Psoas muscle (tissue), 8 donors: ENCODE measurements around the gene GNAQ. TPM values are rescaled to one million over a fixed set of nuclear protein-coding genes. Genes with fewer than 3 reads are reported as not detected.

Source experiments
- ATAC-seq, 4 donors: fragments of 200-7000 bp; cut with Tn5 transposase; one replicate each; pipeline ENCODE4 v1.9.1; 2020; ENCODE audit warnings: moderate library complexity in 3 of 4, mild to moderate bottlenecking in 2 of 4
- DNase-seq, 2 donors: peaks; one replicate each; pipeline ENCODE4 v3.0.0-alpha.2; 2020
- H3K27ac ChIP-seq: fragments of 200-600 bp; one replicate; pipeline ENCODE4 v1.8.0; 2022
- H3K27me3 ChIP-seq, 3 donors: fragments of 200-600 bp in 1 of 3; one replicate each; pipeline versions ENCODE4 v1.6.1 to v1.8.0; 2013 to 2022; ENCODE audit warnings: low read length in 2 of 3, mild to moderate bottlenecking in 2 of 3, moderate library complexity in 1 of 3; ENCODE audit not compliant: insufficient read depth in 3 of 3
- H3K36me3 ChIP-seq, 2 donors: fragments of 200-600 bp in 1 of 2; one replicate each; pipeline versions ENCODE4 v1.6.1 to v1.8.0; 2013 to 2022; ENCODE audit warnings: low read depth in 1 of 2, mild to moderate bottlenecking in 1 of 2, moderate library complexity in 1 of 2; ENCODE audit not compliant: insufficient read depth in 1 of 2
- H3K4me1 ChIP-seq: fragments of 200-600 bp; one replicate; pipeline ENCODE4 v1.8.0; 2022
- H3K4me3 ChIP-seq: fragments of 200-600 bp; one replicate; pipeline ENCODE4 v1.8.0; 2022; ENCODE audit warnings: mild to moderate bottlenecking
- H3K9me3 ChIP-seq: fragments of 200-600 bp; one replicate; pipeline ENCODE4 v1.8.0; 2022
- WGBS, 3 donors: extraction: QIAGEN DNeasy Blood & Tissue Kit; methylation state at CpG; one replicate each; pipeline versions ENCODE4 v1.1.6 to v1.1.7; 2013; 5-methylcytosine and 5-hydroxymethylcytosine counted together
- intact Hi-C, 2 donors: fragments of 100-400 bp; cut with DNase I; formaldehyde crosslinking; loops; one replicate each; pipeline versions ENCODE4 v1.11.0 to v1.14.2; 2022
- polyA plus RNA-seq, 3 donors: library from polyadenylated mRNA; stranded (reverse); fragments of 200-250 nt; gene quantifications; one replicate each; pipeline ENCODE4 v1.2.3, GENCODE V29; 2013
- total RNA-seq, 4 donors: library from RNA; stranded (reverse); fragmentation: NEBNext Ultra II Directional in 2 of 4; extraction: Animal tissue kit (Norgen Biotek cat#: 25700) in 2 of 4; gene quantifications; one replicate each; pipeline versions ENCODE4 v1.2.1 to v1.2.4, GENCODE V29; 2021 to 2023
- TF ChIP-seq, protein P1 (sequence below): fragments of 200-600 bp; IDR thresholded peaks from one replicate; pipeline ENCODE4 v1.8.0; 2022; ENCODE audit warnings: antibody characterized with exemption
- donor health status: healthy with polysubstance abuse.
- donor health status: DM: no; HTN: no; CAD: no; lungs with moderate emphysema.
- donor health status: Bipolar disorder and iron deficiency.
- donor health status: healthy.
- donor health status: DM: yes; HTN: yes; CAD: no.
- donor health status: DM: no; HTN: no; CAD: no.
- donor health status: DM: no; HTN: no; CAD: no.
- donor health status: DM: yes; HTN: yes; CAD: no.

GNAQ gene
- total and polyA plus RNA-seq, 7 donors, result 8.3 to 26.6 (median 23.8) TPM

DNA sequence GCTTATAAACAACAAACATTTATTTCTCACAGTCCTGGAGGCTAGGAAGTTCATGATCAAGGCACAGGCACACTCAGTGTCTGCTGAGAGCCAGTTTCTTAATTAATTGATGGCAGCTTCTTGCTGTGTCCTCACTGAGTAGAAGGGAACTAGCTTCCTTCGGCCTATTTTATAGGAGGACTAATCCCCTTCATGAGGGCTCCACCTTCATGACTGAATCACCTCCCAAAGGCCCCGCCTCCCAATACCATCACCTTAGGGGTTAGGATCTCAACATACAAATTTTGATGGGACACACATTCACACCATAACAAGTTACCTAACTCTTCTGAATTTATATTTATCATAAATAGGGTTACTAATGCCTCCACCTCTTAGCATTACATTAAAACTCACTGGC, 129.8 kb downstream of the GNAQ start:
- intact Hi-C loops, result no loop called here
- Histone ChIP-seq H3K9me3 (no peaks in the 10 kb centered on the region), H3K4me3 (no peak overlapping the region), H3K27ac (no peak overlapping the region), H3K36me3 (no peaks in the 10 kb centered on the region), H3K27me3 (no peaks in the 10 kb centered on the region), H3K4me1 (peaks cover under 1% of the 10 kb centered on the region)
- DNase-seq (no peak), ATAC-seq (no peak)
- 80 to 92% (median 88%) methylated on average over 2 of the region's 2 CpGs for WGBS, 3 donors
- TF ChIP-seq, protein P1, sequence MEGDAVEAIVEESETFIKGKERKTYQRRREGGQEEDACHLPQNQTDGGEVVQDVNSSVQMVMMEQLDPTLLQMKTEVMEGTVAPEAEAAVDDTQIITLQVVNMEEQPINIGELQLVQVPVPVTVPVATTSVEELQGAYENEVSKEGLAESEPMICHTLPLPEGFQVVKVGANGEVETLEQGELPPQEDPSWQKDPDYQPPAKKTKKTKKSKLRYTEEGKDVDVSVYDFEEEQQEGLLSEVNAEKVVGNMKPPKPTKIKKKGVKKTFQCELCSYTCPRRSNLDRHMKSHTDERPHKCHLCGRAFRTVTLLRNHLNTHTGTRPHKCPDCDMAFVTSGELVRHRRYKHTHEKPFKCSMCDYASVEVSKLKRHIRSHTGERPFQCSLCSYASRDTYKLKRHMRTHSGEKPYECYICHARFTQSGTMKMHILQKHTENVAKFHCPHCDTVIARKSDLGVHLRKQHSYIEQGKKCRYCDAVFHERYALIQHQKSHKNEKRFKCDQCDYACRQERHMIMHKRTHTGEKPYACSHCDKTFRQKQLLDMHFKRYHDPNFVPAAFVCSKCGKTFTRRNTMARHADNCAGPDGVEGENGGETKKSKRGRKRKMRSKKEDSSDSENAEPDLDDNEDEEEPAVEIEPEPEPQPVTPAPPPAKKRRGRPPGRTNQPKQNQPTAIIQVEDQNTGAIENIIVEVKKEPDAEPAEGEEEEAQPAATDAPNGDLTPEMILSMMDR, result no peak

DNA sequence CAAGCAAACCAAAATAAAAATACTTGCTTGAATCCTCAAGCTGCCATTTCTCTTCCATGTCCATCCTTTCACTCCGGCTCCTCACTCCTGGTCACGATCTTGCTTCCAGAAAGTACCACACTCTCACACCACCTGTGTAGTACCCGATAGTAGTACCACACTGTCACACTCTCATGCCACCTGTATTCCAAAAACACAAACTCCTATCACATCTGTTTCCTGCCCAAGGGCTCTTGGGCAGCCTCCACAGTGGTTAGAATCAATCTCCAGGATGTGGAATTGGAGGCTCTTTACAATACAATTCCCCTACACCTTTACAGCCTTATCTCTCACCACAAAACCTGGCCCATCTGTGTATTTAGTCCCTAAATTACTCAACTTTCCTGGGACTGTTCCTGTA, 130.6 kb downstream of the GNAQ start:
- TF ChIP-seq, protein P1, result no peak
- 93 to 95% (median 94%) methylated on average over 3 of the region's 3 CpGs for WGBS, 3 donors
- no peaks in the 10 kb centered on the region for H3K9me3 ChIP-seq
- intact Hi-C loops, result no loop called here
- H3K27ac ChIP-seq, result no peak overlapping the region
- ATAC-seq (no peak), DNase-seq (no peak)
- no peaks in the 10 kb centered on the region for H3K4me1 ChIP-seq
- H3K4me3 ChIP-seq, result no peak overlapping the region
- H3K27me3 ChIP-seq, result no peaks in the 10 kb centered on the region
- no peaks in the 10 kb centered on the region for H3K36me3 ChIP-seq

DNA sequence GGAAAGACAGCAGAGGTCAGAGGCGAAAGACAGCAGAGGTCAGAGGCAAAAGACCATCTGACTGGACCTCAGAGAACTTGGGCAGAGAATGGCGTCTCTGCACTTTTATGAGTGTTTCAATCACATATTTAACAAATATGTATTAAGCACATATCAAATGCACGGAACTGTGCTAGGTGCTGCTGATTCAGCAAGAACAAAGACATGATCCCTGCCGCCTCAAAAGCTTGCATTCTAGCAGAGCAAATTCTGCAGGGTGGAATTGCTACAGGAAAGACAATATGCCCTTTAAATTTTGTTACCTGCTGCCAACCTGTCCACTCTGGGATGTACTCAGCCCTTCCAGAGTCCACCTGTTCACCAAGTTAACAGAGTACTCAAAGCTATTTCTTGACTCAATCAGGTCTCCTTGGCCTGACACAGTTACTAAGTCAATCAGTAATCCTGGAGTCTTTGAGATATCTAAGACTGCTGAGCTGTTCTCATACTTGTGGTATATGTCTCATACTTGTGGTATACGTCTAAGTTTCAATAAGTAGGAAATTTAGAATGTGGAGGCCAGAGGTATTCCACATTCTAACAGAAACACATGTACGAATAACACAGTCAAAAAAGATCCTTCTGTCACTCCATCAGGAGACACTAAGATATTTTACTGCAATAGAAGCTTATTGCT, 131.8 kb downstream of the GNAQ start:
- TF ChIP-seq, protein P1, result no peak
- no peaks in the 10 kb centered on the region for H3K36me3 ChIP-seq
- DNase-seq (no peak), ATAC-seq (no peak)
- H3K27ac ChIP-seq, result no peak overlapping the region
- 95 to 97% (median 96%) methylated on average over 6 of the region's 6 CpGs for WGBS, 3 donors
- no peak overlapping the region for H3K4me3 ChIP-seq
- no peaks in the 10 kb centered on the region for H3K27me3 ChIP-seq
- no peaks in the 10 kb centered on the region for H3K4me1 ChIP-seq
- intact Hi-C loops, result no loop called here
- H3K9me3 ChIP-seq, result no peaks in the 10 kb centered on the region

DNA sequence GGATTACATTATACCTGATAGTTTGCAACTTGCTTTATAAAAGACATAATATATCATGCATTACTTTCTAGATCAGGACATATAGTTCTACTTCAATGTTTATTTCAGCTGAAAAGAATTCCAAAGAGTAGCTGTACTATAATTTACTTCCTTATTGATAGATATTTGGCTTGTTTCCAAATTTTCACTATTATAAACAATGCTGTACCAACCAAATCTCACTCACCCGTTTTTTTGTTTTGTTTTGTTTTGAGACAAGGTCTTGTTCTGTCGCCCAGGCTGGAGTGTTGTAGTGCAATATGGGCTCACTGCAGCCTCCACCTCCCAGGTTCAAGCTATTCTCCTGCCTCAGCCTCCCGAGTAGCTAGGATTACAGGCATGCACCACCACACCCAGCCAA, 132.7 kb downstream of the GNAQ start:
- no peak overlapping the region for H3K27ac ChIP-seq
- no peak for ATAC-seq
- no peaks in the 10 kb centered on the region for H3K9me3 ChIP-seq
- 41 to 63% (median 57%) methylated on average over 3 of the region's 3 CpGs for WGBS, 3 donors
- H3K4me1 ChIP-seq, result no peaks in the 10 kb centered on the region
- TF ChIP-seq, protein P1, result no peak
- no peak for DNase-seq
- no peak overlapping the region for H3K4me3 ChIP-seq
- no peaks in the 10 kb centered on the region for H3K36me3 ChIP-seq
- H3K27me3 ChIP-seq, result no peaks in the 10 kb centered on the region
- intact Hi-C loops, result no loop called here
